Glomerular visceral epithelial cell (primary cell): ENCODE measurements around the gene KLHL2.
"Not testable (repeated sequence)": the region's sequence is repeated elsewhere in the genome, so short reads cannot be mapped to it uniquely, and the experiment has no call there.

Source experiments
- DNase-seq: peaks from one replicate; pipeline ENCODE4 v3.0.0-alpha.2; 2016; ENCODE audit errors: extremely low spot score

KLHL2 gene

DNA sequence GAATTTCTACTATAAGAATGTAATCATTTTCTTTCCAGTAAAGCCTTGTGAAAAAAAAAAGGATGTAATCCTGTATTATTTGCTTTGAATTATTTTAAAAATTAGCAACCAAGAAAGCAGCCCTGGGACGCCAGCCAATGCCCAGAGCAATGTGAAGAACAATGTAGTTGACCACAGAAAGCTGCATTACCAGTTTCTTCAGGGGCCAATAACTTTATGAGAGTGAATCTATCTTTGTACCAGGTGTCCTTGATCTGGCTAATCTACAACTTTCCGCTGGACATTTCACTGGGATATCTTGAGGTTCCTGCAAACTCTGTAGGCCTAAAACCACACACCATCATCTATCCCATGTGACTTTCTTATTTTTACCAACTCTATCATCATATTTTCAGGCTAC is 7.6 kb upstream of the KLHL2 start:
- DNase-seq = peak; percentile 92

DNA sequence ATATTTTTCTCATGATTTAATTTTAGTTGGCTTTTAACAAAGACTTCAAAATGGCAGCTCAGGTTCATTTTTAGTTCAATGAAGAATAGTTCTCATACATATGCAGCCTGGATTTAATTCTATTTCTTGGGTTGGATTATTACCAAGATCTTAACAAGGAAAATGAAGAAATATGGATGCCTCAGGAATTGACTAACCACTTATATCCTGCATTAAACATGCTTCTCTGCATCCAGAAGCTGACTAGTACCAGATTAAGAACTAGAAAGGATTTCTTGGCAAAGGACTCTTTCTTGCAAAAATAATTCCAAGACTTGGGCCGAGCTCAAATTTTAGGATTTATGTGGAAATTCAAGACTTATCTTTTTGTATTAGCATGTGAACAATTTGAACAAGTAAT is 5.6 kb upstream of the KLHL2 start:
- DNase-seq = no peak

- no peak for DNase-seq
Measured at GRCh38 chr4:165203541-165204461, 3.6 kb upstream of the KLHL2 start.

- no peak for DNase-seq
Measured at GRCh38 chr4:165204462-165204830, 2.9 kb upstream of the KLHL2 start.

GRCh38 chr4:165207016-165207430 is 338 bp upstream of the KLHL2 start:
- DNase-seq = peak; percentile 45

- no peak for DNase-seq
Measured at GRCh38 chr4:165208221-165208652, 876 bp downstream of the KLHL2 start.

DNA sequence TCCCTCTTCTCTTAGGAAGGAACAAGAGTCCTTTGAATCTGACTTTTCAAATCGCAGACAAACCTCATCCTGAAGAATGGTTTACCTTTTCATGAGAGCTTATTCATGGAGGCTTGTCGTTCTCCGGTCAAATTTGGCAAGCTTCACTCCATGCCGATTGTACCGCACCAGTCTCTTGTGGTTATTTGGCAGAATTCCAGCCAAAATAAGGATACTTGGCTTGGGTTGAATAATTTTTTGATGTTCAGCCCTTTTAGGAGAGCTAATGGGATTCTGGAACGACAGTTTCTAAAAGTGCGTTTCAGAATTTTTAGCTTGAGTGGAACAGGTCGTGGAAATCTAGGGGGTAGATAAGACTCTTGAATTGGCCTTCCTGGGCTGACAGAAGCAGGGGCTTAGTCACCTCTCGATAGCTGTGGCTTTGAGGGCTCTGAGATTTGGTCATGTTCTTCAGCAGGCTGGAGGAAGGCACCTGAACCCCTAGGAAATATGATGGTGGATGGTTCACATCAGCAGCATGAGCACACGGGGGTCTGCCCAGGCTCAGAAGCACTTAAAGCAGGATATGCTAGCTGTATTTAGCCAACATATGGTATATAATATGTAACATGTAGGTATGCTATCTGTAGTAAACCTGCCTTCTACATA is 1.5 kb downstream of the KLHL2 start:
- no peak for DNase-seq

- no peak for DNase-seq
Measured at GRCh38 chr4:165209796-165210195, 2.4 kb downstream of the KLHL2 start.

DNA sequence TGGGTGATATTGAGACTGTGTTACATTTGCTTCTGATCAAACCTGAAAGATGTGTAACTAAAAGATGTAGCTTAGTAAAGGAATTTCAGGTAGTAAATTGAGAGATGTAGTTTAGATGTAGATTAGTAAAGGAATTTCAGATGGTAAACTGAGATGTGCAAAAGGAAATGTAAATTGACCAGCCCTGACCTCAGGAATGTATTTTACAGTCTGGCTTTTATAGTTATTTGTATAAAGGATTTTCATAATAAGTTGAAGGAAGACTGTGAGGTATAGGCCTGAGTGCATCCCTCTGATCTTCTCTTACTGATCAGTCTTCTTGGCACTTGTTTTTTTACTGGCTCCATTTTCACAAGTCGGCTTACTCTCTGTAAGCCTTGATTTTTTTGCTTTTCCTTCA is 3.2 kb downstream of the KLHL2 start:
- DNase-seq = no peak

DNA sequence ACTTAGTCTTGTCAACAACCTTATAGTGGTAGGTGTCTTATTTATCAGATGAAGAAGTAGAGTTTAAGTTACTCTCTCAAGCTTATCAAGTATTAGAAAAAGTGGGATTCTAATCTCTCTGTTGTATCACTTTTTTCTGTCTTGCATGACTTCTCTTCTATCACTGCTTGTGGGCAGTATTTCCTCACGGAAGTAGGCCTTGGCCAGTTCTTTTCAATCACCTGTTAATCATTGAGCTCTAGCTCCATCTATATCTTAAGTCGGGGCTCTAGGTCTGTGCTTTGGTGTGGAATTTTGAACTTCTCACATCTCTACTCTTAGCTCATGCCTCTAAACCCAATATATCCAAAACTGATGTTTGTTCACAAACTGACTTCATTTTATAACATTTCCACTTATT is 5.3 kb downstream of the KLHL2 start:
- DNase-seq = peak; percentile 62

- DNase-seq = not testable (repeated sequence)
Measured at GRCh38 chr4:165213404-165213803, 6.0 kb downstream of the KLHL2 start.

DNA sequence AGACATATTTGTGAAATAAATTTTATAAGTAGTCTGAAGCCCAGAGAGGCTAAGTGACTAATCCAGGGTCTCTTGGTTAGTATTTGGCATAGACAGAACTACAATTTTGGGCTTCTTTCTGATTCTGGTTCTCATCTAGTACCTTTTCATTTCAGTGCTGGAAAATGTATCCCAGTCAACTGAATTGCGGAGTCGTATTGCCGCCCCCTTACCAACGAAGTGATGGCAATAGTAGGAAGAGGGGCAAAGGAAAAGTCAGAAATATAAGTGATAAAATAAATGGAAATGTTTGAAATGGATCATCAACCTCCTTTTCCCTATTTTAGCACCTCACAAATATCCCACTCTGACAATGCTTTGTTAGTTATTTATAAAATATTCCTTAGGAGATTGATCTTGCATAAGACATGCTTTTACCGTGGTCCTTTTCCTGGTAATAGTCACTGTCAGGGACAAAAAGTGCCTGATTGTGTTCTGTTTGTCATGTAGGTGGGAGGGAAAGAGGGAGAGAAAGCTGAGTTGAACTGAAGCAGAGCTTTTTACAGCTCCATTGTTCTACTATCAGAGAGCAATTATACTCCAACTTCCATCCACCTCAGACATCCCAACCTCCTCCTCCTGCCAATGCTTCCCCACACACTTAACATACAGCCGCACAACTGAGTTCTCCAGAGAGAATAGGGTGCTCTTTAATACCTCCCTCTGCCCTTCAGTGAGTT is 6.8 kb downstream of the KLHL2 start:
- DNase-seq = not testable (repeated sequence)

DNA sequence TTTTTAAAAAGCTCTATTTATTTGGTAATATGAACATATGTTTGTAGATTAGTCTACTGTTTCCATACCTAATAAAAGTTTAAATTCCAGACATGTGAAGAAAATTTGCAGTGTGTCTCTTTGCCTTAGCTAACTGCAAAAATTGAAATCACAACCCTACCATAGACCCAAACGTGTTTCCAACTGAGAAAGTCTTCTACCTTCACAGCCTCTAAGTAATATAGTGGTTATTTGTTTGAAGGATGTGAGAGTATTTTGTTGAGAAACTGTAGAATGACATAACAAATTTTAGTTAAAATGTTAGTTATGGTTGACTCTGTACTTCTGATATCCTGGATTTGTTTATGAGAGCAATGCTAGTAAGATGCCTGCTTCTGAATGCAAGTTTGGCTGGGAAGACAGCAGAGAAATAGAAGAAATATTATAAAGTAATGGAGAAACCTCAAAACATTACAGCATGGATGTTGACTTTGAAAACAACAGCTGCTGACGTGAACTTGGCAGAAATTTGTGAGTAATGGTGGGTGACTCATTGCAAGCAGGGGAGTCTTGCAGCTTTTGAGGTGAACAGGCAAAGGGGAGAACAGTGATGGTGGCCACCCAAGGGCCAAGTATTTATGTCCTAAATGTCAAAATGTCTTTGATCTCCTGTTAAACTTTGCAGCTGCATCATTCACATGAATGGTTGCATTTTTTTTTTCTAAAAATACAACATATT is 7.8 kb downstream of the KLHL2 start:
- peak; percentile 71 for DNase-seq

DNA sequence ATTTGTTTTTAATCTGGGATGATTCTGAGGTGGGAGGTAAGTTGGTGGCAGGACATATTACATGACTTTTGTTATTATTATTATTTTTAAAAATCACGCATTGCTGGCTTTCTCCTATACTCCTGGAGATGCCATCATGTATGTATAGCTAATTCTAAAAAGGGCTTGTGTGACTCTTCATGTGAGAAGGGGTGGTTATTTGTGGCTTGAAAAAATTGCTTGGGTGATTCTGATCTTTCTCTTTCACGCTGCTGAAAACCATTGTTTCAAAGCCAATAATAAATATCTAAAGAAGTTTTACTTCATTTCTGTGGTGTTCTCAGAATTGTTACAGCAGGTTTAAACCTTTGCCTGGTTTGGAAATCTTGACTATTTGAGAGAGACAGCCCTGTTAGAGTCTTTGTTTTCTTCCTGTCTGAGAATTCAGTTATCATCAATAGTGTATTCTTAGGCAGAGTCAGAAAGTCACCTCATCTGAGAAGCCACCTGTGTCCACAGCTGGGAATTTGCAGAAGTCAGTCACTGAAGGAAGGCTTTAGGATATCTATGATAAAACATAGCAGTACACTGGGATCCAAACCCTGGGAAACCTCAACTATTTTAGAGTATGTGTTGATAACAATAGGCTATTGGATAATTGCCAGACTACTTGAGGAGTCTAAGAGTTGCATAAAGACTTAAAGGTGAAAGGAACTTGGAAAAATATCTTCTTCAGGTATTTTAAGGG is 8.6 kb downstream of the KLHL2 start:
- not testable (repeated sequence) for DNase-seq

DNA sequence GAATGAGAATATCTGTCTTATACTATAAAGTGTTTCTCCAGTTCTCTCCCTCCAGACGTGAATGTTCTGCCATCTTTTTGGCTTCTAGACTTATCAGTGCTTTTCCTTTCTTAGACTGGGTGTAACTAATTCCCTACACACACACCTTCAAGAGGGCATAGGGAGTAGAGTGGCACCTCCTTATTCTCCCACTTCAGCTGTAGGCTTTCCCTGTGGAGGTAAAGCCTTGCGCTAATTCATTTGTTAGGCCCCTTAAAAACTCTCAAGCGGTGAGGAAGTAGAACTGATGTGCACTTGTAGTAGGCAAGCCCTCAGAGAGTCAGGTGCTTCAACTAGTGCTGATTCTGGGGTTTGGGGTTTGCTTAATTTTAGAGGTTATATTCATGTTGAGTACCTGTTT is 10.0 kb downstream of the KLHL2 start:
- no peak for DNase-seq

DNA sequence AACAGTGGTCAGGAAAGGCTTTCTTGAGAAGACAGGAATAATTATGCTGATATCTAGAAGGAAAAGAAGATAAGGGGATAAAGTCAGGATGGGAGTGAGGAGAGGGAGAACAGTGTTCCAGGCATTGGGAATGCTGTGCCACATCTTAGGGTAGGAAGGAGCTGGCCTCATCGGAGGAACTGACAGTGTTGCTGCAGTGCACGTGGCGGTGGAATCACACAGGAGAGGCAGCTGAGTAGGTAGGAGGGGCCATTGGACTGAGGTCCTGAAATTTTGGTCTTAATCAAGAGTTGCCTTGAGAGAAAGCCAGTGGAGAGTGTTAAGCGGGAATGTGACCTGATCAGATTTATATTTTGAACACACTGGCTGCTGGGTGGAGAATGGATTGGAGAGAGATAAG is 13.9 kb downstream of the KLHL2 start:
- not testable (repeated sequence) for DNase-seq

DNA sequence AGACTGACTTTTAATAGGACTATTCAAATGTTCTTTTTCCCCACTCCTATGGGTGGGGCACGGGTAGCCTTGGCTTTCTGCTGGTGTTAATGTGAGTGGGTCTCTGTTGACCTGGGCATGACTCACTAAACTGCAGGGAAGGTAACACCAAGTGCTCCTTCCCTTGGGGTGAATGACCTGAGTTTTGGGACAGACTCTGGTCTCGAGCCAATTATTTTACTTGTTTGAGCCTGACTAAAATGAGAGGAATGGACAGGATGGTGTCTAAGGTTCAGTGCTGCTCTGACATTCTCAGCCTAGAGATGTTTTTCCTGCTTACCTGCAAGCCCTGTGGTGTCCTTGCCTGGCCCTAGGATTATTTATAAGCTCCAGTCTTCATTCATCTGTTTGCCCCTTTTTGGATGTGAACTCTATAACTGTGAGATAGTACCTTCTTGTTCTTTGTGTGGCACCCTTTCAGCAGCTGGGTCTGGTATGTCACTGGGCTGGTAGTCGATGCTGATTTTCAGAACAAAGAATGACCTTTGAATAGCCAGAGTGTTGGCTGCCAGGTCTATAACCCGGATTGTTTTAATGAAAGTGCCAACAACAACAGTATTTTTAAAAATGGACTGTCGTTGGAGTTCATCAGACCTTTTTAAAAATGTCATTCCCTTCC is 14.8 kb downstream of the KLHL2 start:
- DNase-seq = not testable (repeated sequence)

- no peak for DNase-seq
Measured at GRCh38 chr4:165222651-165222994, 15.3 kb downstream of the KLHL2 start.

DNA sequence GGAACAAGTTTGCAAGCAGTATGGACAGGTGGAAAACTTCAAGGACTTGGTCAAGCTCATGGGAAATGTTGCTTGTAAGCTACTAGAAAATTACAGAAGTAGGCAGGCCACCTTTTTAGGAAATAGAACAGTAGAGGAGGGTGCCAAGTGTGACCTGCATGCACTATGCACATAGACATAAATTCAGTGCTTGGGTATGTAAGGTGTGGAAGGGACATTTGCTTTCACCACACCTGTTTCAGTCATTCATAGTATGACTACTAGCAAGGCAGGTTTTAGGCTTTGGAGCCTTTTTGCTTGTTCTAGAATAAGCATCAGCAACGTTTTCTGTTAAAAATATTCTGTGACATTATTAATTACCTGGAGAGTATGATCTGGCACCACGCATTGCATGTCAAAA is 20.0 kb downstream of the KLHL2 start:
- DNase-seq = not testable (repeated sequence)

DNA sequence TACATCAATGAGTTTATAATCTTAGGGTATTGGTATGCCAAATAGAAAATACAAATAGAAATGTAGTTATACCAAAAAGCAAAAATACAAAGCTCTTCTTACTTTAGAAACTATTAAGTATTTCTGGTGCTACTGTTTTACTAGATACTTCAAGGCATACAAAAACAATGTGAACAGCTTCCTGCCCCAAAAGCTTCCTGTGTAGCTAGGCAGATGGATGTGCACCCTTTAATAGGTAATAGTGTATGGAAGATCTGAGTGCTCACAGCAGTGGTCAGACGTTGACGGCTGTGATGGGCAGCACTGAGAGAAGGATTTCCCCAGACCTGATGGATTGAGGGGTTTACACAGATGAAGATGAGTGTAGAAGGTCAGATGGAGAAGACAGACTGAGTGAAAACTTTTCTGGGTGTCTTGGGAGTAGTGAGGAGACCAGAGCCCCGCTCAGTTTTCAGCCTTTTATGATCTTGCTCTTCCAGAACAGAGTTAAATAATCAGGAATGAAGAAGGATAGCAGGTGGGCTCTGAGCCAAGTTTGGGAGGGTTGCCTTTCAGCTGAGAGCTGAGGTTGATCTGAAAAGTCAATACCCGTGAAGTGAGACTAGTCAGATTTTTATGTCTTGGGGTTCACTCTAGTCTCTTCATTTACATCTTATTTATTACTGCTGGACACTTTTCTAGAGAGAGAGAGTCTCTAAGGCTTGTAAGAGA is 22.3 kb downstream of the KLHL2 start:
- DNase-seq = not testable (repeated sequence)
